Left lung (tissue), 10 donors: Measurements from ENCODE around the gene C12orf76. TPM values are rescaled to one million over a fixed set of nuclear protein-coding genes. Genes with fewer than 3 reads are reported as not detected.

Experiments used
- ATAC-seq: fragments of 200-7000 bp; cut with Tn5 transposase; one replicate; pipeline ENCODE4 v1.9.1; 2020; ENCODE audit warnings: moderate library complexity
- DNase-seq, 4 donors: peaks; one replicate each; pipeline ENCODE4 v3.0.0-alpha.2; 2013 to 2020
- H3K27ac ChIP-seq, 2 donors: fragments of 200-600 bp; sonication (generic) in 1 of 2; one replicate each; pipeline versions ENCODE4 v1.5.0 to v1.8.0; 2020 to 2021
- H3K27me3 ChIP-seq, 2 donors: fragments of 200-600 bp; sonication (generic) in 1 of 2; one replicate each; pipeline versions ENCODE4 v1.5.0 to v1.8.0; 2020 to 2021
- H3K36me3 ChIP-seq, 2 donors: fragments of 200-600 bp; sonication (generic) in 1 of 2; one replicate each; pipeline versions ENCODE4 v1.5.0 to v1.8.0; 2020 to 2021
- H3K4me1 ChIP-seq, 2 donors: fragments of 200-600 bp; one replicate each; pipeline ENCODE4 v1.8.0; 2021
- H3K4me3 ChIP-seq, 2 donors: fragments of 200-600 bp; sonication (generic) in 1 of 2; one replicate each; pipeline versions ENCODE4 v1.5.0 to v1.8.0; 2020 to 2021; ENCODE audit warnings: mild to moderate bottlenecking in 1 of 2
- H3K9me3 ChIP-seq, 2 donors: fragments of 200-600 bp; sonication (generic) in 1 of 2; one replicate each; pipeline versions ENCODE4 v1.5.0 to v1.8.0; 2020 to 2021
- CTCF ChIP-seq, 2 donors: fragments of 200-600 bp; sonication (generic) in 1 of 2; IDR thresholded peaks; one replicate each; pipeline versions ENCODE4 v1.5.0 to v1.8.0; 2021; ENCODE audit warnings: antibody characterized with exemption in 2 of 2
- intact Hi-C, 2 donors: fragments of 100-400 bp; cut with DNase I; formaldehyde crosslinking; loops; one replicate each; pipeline versions ENCODE4 v1.11.2 to v1.14.2; 2022
- polyA plus RNA-seq, 6 donors: library from polyadenylated mRNA; unstranded; fragments of 120-200 nt; gene quantifications; one replicate each; pipeline ENCODE4 v1.2.1, GENCODE V29; 2013; ENCODE audit not compliant: insufficient read length in 6 of 6
- total RNA-seq, 2 donors: library from RNA; stranded (reverse); fragmentation: NEBNext Ultra II Directional; extraction: Animal tissue kit (Norgen Biotek cat#: 25700); gene quantifications; one replicate each; pipeline ENCODE4 v1.2.1, GENCODE V29; 2021
- donor health status: DM: no; HTN: yes; CAD: no.
- donor health status: DM: no; HTN: no; CAD: no.

The C12orf76 gene
- total and polyA plus RNA-seq, 8 donors: 13.9 to 36.6 (median 34.5) TPM

DNA sequence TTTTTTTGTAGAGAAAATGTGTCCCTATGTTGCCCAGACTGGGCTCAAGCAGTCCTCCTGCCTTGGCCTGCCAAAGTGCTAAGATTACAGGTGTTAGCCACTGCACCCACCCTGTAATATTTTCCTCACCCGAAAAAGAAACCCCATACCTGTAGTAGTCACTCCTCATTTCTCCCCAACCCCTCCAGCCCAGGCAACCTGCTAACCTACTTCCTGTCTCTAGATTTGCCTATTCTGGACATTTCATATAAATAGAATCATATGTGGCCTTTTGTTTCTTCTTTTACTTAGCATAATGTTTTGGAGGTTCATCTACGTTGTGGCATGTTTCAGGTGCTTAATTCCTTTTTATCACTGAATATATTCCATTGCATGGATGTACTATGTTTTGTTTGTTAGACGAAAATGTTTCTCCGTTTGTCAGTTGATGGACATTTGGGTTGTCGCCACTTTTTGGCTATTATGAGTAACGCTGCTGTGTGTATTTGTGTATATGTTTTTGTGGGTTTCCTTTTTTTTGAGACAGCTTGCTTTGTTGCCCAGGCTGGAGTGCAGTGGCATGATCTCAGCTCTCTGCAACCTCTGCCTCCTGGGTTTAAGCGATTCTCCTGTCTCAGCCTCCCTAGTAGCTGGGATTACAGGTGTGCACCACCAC lies 42.9 kb downstream of the C12orf76 start:
- Histone ChIP-seq H3K4me3 (no peak overlapping the region), H3K36me3 (peaks cover 0 to 11% of the 10 kb centered on the region in 2 donors), H3K27ac (peak overlapping the region in 1 of 2 donors; percentile 35), H3K9me3 (peaks cover 0 to 3% of the 10 kb centered on the region in 2 donors), H3K27me3 (no peaks in the 10 kb centered on the region), H3K4me1 (peaks cover 10 to 47% of the 10 kb centered on the region in 2 donors)
- DNase-seq (no peak), ATAC-seq (no peak)
- no peak for TF ChIP-seq CTCF (IDR thresholded peaks at IDR 0.05)
- intact Hi-C loops: no loop called here

DNA sequence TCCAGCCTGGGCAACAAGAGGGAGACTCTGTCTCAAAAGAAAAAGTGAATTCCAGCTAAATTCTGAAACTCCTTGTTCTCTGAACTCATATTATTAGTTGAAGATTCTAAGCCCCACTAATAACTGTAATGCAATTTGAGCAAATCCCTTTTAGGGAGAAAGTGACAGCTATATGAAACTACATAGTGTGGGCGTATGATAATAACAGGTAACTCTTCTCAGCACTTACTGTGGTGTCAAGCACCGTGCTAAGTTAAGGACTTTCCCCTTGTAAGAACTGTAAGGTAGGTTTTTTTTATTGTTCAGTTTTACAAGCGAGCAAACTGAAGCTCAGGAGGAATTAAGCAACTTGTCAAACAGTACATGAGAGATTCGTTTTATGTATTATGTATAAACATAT lies 43.7 kb downstream of the C12orf76 start:
- Histone ChIP-seq H3K4me1 (peaks cover 10 to 50% of the 10 kb centered on the region in 2 donors), H3K9me3 (peaks cover 0 to 3% of the 10 kb centered on the region in 2 donors), H3K27ac (peak overlapping the region; percentile 35), H3K4me3 (no peak overlapping the region), H3K27me3 (no peaks in the 10 kb centered on the region), H3K36me3 (peaks cover 0 to 11% of the 10 kb centered on the region in 2 donors)
- intact Hi-C loops: no loop called here
- no peak for TF ChIP-seq CTCF (IDR thresholded peaks at IDR 0.05)
- ATAC-seq (peak; percentile 39), DNase-seq (no peak)

DNA sequence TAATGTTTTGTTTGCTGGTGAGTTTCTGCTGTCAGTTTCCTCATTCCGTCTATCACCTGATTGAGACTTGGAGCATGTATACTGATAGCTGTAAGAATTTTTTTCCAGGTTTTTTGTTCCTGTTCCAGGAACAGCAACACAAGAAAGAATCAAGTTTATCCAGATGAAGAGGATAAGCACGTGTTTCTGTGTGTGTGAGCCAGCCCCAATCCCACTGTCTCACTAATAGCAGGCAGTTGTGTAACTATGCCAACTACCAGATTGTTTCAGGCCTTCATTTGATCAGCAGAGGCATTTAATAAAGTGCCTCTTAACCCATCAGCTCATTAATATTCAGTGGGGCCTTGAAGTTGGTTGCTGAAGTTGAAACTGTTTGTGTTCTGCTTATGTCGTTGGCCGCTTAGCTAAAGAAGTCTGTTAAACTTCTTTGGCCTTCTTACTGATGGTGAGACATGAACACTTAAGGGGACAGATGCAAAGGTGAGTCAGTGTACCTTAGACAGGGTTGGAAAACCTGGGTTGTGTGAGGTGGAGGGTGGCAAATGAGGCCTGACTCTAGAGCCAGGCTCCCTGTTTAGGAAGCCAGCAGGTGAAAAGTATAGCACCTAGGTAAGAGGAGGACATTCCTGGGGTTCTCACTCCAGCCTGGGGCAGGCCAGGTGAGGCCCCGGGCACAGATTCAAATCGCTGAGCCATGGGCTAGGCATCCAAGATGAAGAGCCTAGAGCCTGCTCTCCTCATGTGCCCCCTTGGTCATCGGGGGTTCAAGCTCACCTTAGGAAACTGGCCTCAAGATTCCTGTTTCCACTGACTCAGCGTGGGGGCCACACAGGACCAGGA lies 45.4 kb downstream of the C12orf76 start:
- intact Hi-C loops: no loop called here
- DNase-seq (peak in 1 of 4 donors; percentile 41), ATAC-seq (peak; percentile 14)
- no peak for TF ChIP-seq CTCF (IDR thresholded peaks at IDR 0.05)
- Histone ChIP-seq H3K36me3 (peaks cover 0 to 11% of the 10 kb centered on the region in 2 donors), H3K4me1 (peaks cover 10 to 57% of the 10 kb centered on the region in 2 donors), H3K4me3 (no peak overlapping the region), H3K9me3 (peaks cover 0 to 3% of the 10 kb centered on the region in 2 donors), H3K27me3 (no peaks in the 10 kb centered on the region), H3K27ac (peak overlapping the region; percentile 71 to 76)

DNA sequence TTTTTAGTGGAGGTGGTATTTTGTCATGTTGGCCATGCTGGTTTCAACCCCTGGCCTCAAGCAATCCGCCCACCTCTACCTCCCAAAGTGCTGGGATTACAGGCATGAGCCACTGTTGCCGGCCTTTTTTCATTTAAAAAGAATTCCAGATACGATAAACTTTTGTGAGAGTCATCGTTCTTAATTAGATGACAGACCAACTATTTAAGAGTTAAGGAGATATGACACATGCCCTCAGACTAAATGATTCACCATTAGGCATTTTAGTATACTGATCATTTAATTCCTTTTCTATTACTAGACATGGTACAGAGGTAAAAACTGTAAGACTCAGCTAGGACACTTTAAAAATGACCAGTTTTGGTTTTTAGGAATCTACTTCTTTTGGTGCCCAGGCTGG lies 46.7 kb downstream of the C12orf76 start:
- Histone ChIP-seq H3K27me3 (no peaks in the 10 kb centered on the region), H3K27ac (peak overlapping the region; percentile 71 to 76), H3K36me3 (peaks cover 0 to 11% of the 10 kb centered on the region in 2 donors), H3K9me3 (no peaks in the 10 kb centered on the region), H3K4me3 (peak overlapping the region in 1 of 2 donors; percentile 96), H3K4me1 (peaks cover 10 to 67% of the 10 kb centered on the region in 2 donors)
- ATAC-seq (no peak), DNase-seq (no peak)
- intact Hi-C loops: no loop called here
- TF ChIP-seq CTCF (IDR thresholded peaks at IDR 0.05): no peak

- Histone ChIP-seq H3K27me3 (no peaks in the 10 kb centered on the region), H3K36me3 (peaks cover 0 to 11% of the 10 kb centered on the region in 2 donors), H3K4me3 (peak overlapping the region; percentile 80 to 96), H3K4me1 (peaks cover 13 to 71% of the 10 kb centered on the region in 2 donors), H3K27ac (peak overlapping the region; percentile 73 to 90), H3K9me3 (no peaks in the 10 kb centered on the region)
- ATAC-seq (peak; percentile 1), DNase-seq (peak in 2 of 4 donors; percentile 27 to 40)
- no peak for TF ChIP-seq CTCF (IDR thresholded peaks at IDR 0.05)
- intact Hi-C loops: no loop called here
Observed at GRCh38 chr12:109999983-110000505, 48.3 kb downstream of the C12orf76 start.
